ENCODE measurements around the gene ANKRD37. TPM values are rescaled to one million over a fixed set of nuclear protein-coding genes. Genes with fewer than 3 reads are reported as not detected.
A peak's percentile ranks its signal among the peaks of the same experiment; 100 is the strongest.

ANKRD37 gene
- total RNA-seq, 4 donors from 2014 or later: 6.7 to 16.5 (median 9.8) TPM

DNA sequence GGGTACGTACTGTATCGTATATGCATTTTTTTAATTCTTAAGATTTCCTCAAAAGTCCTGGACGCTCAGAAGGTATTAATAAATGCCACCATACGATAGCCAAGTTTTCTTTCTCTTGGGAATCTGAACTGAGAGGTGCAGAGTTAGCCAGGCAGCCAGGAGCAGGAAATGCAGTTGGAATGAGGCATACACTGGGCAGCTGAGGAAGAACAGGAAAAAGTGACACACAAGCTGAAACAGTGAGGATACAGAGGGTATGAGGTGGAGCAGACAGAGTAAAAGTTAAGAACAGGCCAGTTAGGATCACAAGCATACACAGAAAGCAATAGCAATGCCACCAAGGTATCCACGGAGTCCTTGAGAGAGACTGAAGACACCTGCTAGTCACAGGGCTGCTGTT, 15.8 kb downstream of the ANKRD37 start:
- no peak overlapping the region for H3K4me3 ChIP-seq
- no peak for ATAC-seq
- no peak overlapping the region for H3K27ac ChIP-seq
- TF ChIP-seq EP300 (IDR thresholded peaks at IDR 0.05): no peak
- H3K9me3 ChIP-seq: peaks cover 0 to 4% (median 0%) of the 10 kb centered on the region in 3 donors
- no peaks in the 10 kb centered on the region for H3K4me1 ChIP-seq
- 61 to 83% methylated on average over 3 to 5 of the region's 5 CpGs for WGBS, 2 donors (ENCODE audit: low coverage in 1 of 2)
- H3K27me3 ChIP-seq: no peaks in the 10 kb centered on the region
- H3K36me3 ChIP-seq: peaks cover 0 to 86% of the 10 kb centered on the region in 2 donors

- H3K9me3 ChIP-seq: no peaks in the 10 kb centered on the region
- peaks cover 0 to 86% of the 10 kb centered on the region in 2 donors for H3K36me3 ChIP-seq
- no peak overlapping the region for H3K27ac ChIP-seq
- no peaks in the 10 kb centered on the region for H3K27me3 ChIP-seq
- H3K4me3 ChIP-seq: no peak overlapping the region
- TF ChIP-seq EP300 (IDR thresholded peaks at IDR 0.05): no peak
- no peak for TF ChIP-seq POLR2AphosphoS5 (IDR thresholded peaks at IDR 0.05)
- TF ChIP-seq POLR2A (IDR thresholded peaks at IDR 0.05): no peak
- TF ChIP-seq, protein P1, sequence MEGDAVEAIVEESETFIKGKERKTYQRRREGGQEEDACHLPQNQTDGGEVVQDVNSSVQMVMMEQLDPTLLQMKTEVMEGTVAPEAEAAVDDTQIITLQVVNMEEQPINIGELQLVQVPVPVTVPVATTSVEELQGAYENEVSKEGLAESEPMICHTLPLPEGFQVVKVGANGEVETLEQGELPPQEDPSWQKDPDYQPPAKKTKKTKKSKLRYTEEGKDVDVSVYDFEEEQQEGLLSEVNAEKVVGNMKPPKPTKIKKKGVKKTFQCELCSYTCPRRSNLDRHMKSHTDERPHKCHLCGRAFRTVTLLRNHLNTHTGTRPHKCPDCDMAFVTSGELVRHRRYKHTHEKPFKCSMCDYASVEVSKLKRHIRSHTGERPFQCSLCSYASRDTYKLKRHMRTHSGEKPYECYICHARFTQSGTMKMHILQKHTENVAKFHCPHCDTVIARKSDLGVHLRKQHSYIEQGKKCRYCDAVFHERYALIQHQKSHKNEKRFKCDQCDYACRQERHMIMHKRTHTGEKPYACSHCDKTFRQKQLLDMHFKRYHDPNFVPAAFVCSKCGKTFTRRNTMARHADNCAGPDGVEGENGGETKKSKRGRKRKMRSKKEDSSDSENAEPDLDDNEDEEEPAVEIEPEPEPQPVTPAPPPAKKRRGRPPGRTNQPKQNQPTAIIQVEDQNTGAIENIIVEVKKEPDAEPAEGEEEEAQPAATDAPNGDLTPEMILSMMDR (IDR thresholded peaks at IDR 0.05): no peak
- ATAC-seq: no peak
- peaks cover 0 to 15% (median 8%) of the 10 kb centered on the region in 3 donors for H3K4me1 ChIP-seq
Measured at GRCh38 chr4:185416955-185417354, 20.3 kb downstream of the ANKRD37 start.

DNA sequence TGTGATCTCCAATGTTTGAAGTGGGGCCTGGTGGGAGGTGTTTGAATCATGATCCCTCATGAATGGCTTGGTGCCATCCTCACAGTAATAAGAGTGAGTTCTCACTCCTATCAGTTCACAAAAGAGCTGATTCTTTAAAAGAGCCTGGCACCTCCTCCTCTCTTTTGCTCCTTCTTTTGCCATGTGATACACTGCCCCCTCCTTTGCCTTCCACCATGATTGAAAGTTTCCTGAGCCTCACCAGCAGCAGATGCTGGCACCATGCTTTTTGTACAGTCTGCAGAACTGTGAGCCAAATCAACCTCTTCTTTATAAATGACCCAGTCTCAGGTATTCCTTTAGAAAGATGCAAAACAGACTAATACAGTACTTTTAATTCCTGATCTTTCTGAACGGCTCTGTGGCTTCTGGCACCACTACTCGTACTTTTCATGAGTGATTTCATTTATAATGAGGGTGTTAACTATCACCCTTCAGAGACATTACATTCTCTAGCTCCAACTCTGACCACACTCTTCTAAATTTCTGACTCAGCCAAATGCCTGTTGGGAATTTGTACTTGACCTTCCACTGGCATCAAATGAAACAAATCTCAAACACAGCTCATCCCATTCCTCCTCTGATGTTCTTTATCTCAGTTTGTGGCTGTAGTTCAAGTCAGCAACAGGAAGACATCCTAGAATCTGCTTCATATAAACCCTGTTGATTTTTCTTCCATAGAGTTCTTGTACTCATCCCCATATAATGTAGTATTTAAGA, 24.9 kb downstream of the ANKRD37 start:
- Histone ChIP-seq H3K9me3 (no peaks in the 10 kb centered on the region), H3K27me3 (no peaks in the 10 kb centered on the region), H3K4me1 (peaks cover 0 to 51% (median 14%) of the 10 kb centered on the region in 3 donors), H3K27ac (peak overlapping the region in 1 of 4 donors; percentile 7), H3K4me3 (no peak overlapping the region), H3K36me3 (peaks cover 0 to 42% of the 10 kb centered on the region in 2 donors)
- ATAC-seq: no peak
- 23 to 41% methylated on average over 2 of the region's 2 CpGs for WGBS, 2 donors (ENCODE audit: low coverage in 1 of 2)
- TF ChIP-seq POLR2A (IDR thresholded peaks at IDR 0.05) (no peak), POLR2AphosphoS5 (IDR thresholded peaks at IDR 0.05) (no peak), EP300 (IDR thresholded peaks at IDR 0.05) (no peak)
- TF ChIP-seq, protein P1 (IDR thresholded peaks at IDR 0.05): no peak

GRCh38 chr4:185424905-185425646, 28.4 kb downstream of the ANKRD37 start:
- Histone ChIP-seq H3K36me3 (peaks cover 0 to 14% of the 10 kb centered on the region in 2 donors), H3K27me3 (no peaks in the 10 kb centered on the region), H3K9me3 (no peaks in the 10 kb centered on the region), H3K27ac (peak overlapping the region; percentile 92 to 98 (median 96)), H3K4me1 (peaks cover 0 to 51% (median 14%) of the 10 kb centered on the region in 3 donors), H3K4me3 (peak overlapping the region; percentile 69 to 98)
- TF ChIP-seq POLR2A (IDR thresholded peaks at IDR 0.05) (no peak), EP300 (IDR thresholded peaks at IDR 0.05) (no peak), POLR2AphosphoS5 (IDR thresholded peaks at IDR 0.05) (no peak)
- TF ChIP-seq, protein P1 (IDR thresholded peaks at IDR 0.05): no peak
- ATAC-seq: peak; percentile 26
- 12 to 15% methylated on average over 9 to 12 of the region's 13 CpGs for WGBS, 2 donors (ENCODE audit: low coverage in 1 of 2)

DNA sequence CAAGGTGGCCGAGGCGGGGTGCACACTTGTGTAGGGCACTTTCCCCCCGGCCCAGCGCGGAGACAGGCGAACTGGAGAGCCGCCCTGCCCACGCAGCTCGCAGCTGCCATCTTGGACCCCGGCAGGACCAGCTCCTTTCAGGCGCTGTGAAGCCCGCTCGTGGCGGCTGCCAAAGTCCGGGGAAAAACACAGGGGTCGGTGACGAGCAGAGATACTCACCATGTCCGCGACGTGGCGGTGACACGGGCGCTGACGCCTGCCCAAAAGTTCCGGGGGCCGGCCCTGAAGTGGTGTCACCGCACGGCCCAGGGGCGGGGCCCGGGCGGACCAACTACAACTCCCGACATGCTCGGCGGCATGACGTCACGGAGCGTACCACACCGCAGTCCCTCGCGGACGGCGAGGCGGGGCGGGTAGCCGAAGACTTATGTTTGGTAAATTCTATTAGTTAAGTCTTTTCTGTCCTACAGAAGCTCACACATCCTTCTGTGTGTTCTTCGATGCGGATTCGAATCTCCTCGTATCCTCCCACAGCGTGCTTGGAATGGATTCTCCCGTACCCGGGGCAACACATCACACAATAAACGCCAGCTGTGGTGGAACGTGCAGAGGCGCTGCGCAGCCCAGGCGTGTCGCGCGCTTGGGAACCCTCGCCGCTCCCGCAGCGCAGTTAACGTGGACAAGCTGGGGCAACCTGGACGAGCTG, 29.2 kb downstream of the ANKRD37 start, which contains the start of gene UFSP2:
Gene UFSP2 (minus strand): TSS at position 318 of the 706 bp plus-strand sequence. CDS start 96 bp downstream, at position 222.
- ATAC-seq: peak; percentile 98
- WGBS, 2 donors (ENCODE audit: low coverage in 1 of 2): 0% methylated on average over 4 of the region's 66 CpGs
- Histone ChIP-seq H3K4me3 (peak within 1 kb of the TSS; percentile 69 to 98), H3K9me3 (no peaks in the 10 kb centered on the region), H3K27me3 (no peaks in the 10 kb centered on the region), H3K27ac (peak within 1 kb of the TSS; percentile 92 to 98 (median 96)), H3K36me3 (peaks cover 0 to 14% of the 10 kb centered on the region in 2 donors), H3K4me1 (peaks cover 0 to 47% (median 13%) of the 10 kb centered on the region in 3 donors)
- peak; percentile 69 for TF ChIP-seq POLR2AphosphoS5 (IDR thresholded peaks at IDR 0.05)
- TF ChIP-seq, protein P1 (IDR thresholded peaks at IDR 0.05): no peak
- peak; percentile 74 to 76 for TF ChIP-seq POLR2A (IDR thresholded peaks at IDR 0.05)
- peak; percentile 24 for TF ChIP-seq EP300 (IDR thresholded peaks at IDR 0.05)
